ENCODE results near the gene PFDN1. TPM values are rescaled to one million over a fixed set of nuclear protein-coding genes. Genes with fewer than 3 reads are reported as not detected.

The PFDN1 gene
- total RNA-seq, 1 experiment from 2014 or later, result 240 TPM

DNA sequence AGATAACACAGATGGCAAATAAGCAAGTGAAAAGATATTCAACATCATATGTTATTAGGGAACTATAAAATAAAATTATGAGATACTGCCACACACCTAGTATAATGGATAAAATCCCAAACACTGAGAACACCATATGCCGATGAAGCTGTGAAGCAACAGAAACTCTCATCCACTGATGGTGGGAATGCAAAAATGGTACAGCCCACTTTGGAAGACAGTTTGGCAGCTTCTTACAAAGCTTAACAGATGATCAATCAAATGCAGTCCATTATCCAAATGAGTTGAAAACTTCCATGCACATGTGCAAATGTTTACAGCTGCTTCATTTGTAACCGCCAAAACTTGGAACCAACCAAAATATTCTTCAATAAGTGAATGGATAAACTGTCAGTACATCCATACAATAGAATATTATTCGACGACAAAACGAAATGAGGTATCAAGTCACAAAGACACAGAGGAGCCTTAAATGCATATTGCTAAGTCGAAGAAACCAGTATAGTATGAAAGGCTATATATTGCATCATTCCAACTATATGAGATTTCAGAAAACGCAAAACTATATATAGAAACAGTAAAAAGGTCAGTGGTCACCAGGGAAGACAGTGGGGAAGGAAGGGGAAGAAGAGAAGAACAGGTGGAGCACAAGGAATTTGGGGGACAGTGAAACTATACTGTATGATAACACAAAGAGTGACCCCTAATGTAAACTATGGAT lies 14.9 kb downstream of the PFDN1 start:
- Histone ChIP-seq H3K4me3 (no peak overlapping the region), H3K9me3 (no peaks in the 10 kb centered on the region), H3K27me3 (no peaks in the 10 kb centered on the region), H3K36me3 (no peaks in the 10 kb centered on the region; the same call in 1 of the 2 replicates)
- DNase-seq, result no peak

DNA sequence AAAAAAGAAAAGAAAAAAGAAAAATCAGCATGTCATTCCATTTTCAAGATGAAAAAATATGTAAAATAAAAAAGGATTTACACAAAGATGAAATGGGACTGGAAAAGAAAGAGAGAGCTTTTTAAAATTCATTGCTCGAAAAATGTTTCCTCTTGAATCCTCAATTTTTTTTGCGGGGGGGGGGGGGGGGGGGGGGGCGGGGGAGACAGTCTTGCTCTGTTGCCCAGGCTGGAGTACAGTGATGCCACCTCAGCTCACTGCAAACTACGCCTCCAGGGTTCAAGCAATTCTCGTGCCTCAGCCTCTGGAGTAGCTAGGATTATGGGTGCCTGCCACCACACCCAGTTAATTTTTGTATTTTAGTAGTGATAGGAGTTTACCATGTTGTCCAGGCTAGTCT lies 16.5 kb downstream of the PFDN1 start:
- H3K4me3 ChIP-seq, result no peak overlapping the region
- peaks cover 1% of the 10 kb centered on the region; the same call in 1 of the 2 replicates for H3K36me3 ChIP-seq
- no peak for DNase-seq
- no peaks in the 10 kb centered on the region for H3K9me3 ChIP-seq
- no peaks in the 10 kb centered on the region for H3K27me3 ChIP-seq

DNA sequence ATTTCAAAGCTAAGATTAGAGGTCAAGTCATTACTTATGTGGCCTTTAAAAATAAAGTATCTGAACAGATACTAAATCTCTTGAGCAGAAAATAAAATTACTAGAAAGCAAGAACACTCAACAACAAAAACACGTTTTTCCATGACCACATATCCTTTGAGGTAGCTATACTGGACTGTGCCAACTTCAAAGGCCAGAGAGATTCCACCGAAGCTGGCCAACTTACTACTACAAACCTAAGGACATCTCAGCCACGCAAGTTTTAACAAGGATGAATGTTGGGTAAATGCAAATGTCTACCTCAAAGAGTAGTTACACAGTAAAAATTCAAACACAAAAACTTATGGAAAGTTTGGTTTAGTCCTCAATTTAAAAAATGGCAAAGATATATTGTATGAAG lies 18.9 kb downstream of the PFDN1 start:
- Histone ChIP-seq H3K4me3 (no peak overlapping the region), H3K27me3 (no peaks in the 10 kb centered on the region), H3K9me3 (no peaks in the 10 kb centered on the region), H3K36me3 (peaks cover 15% of the 10 kb centered on the region)
- no peak for DNase-seq

DNA sequence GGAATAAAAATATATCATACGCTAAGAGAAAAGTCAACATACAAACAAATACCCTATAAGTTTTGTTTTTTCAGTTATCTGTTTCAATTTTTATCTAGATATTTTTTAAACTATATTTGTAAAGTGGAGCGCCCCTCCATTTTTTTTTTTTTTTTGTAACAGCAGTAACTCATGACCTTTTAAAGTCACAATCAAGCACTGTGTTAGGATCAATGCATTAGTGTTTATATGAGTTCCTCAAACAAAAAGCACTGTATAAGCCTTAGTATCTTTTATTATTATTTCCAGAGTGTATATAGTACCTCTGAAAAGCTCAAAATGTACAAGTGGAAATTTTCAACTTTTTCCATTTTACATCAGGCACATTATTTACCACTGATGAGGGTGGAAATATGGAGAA lies 20.6 kb downstream of the PFDN1 start:
- Histone ChIP-seq H3K4me3 (no peak overlapping the region), H3K9me3 (peaks cover 9% of the 10 kb centered on the region), H3K27me3 (no peaks in the 10 kb centered on the region), H3K36me3 (peaks cover 31% of the 10 kb centered on the region)
- DNase-seq, result no peak

DNA sequence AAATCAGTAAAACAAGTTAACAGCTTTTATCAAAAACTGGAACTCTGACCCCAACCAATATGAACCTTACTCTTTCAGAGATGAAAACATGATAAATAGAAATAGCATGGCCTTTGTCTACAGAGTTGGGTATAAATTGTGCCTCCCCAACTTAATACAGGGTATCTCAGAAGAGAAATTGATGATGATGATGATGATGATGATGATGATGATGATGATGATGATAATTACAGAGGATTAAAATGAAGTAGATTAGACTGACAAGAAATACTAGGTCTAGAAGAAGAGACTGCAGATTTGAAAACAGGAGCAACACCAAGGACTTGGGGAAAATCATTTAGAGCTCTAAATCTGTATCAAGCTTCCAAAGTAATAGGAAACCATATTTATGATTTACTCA lies 27.1 kb downstream of the PFDN1 start:
- Histone ChIP-seq H3K9me3 (peaks cover 9% of the 10 kb centered on the region), H3K27me3 (no peaks in the 10 kb centered on the region), H3K4me3 (no peak overlapping the region), H3K36me3 (peaks cover 45% of the 10 kb centered on the region)
- no peak for DNase-seq

DNA sequence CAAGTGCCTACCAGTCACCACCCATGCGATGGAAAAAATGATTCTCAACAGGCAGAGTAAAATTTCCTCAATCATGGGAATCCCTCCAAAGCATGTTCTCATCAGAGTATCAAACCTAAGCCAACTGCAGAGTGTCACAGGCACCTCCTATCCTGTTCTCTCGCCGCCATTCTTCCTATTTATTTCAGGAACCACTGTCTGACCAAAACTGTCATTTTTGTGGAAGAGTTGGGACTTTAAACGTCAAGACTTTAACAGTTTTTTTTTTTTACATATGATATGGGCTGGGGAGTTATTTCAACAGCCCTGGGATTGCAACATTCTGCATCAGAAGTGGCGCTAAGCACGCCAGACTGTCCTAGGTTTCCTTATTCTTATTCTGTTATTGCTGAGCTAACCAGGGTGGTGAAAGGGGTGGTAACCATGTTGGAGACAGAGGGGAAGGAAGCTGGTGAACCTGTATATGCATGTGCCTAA lies 29.5 kb downstream of the PFDN1 start:
- H3K36me3 ChIP-seq, result peaks cover 37% of the 10 kb centered on the region
- H3K27me3 ChIP-seq, result no peaks in the 10 kb centered on the region
- no peak overlapping the region for H3K4me3 ChIP-seq
- no peak for DNase-seq
- peaks cover 9% of the 10 kb centered on the region for H3K9me3 ChIP-seq

DNA sequence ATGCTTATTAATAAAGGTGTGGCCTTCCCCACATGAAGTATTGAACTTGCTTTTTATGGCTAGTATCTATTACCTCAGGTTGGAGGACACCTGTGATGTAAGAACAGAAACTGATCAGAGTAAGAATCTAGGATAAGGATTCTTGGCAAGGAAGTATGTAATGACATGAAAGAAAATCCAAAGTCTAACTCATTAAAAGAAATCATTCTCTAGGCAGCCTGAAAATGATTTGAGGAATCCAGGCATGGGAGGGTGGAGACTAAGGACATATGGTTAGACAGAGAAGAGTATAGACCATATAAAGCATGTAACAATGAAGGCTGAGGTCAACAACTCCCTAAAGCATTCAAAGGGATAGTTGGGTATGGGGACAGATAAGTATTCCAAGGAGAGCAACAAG lies 32.9 kb downstream of the PFDN1 start:
- no peak for DNase-seq
- peaks cover 14% of the 10 kb centered on the region for H3K36me3 ChIP-seq
- H3K4me3 ChIP-seq, result no peak overlapping the region
- no peaks in the 10 kb centered on the region for H3K27me3 ChIP-seq
- H3K9me3 ChIP-seq, result no peaks in the 10 kb centered on the region

DNA sequence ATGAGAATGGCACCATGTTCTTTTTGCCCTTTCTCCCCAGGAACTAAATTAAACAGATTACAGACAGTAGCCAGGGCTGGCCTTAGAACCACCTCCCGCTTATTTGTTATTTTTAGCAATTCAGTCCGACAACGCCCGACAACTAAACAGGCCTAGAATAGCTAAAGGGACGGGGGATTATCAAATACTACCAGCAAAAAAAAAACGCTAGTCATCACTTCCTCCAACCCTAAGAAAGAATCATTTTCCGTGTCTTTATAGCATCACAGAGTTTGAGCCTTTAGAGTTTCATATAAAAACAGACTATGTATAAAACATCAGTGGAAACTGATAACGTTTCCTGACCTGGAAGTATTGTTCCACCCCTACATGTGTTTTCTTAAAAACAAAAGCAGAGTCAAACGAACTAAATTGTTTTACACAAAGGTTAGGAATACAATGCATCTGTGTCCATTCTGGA lies 35.3 kb downstream of the PFDN1 start:
- Histone ChIP-seq H3K36me3 (peaks cover 12% of the 10 kb centered on the region), H3K9me3 (no peaks in the 10 kb centered on the region), H3K4me3 (no peak overlapping the region), H3K27me3 (no peaks in the 10 kb centered on the region)
- DNase-seq, result no peak

DNA sequence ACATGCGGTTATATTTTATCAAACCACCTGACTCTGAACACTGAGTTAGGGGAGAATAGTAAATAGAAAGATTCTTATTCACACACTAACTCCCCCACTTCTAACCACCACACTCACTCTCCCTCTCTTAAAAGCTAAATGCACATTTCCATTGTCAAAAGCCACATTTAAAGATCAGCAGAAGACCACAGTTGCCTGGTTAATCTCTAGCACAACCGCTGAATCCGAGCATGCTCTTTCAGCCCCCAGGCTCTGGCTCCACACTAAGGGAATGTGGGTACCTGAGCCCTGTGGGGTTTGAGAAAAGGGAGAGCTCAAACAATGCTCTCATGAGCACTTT lies 35.7 kb downstream of the PFDN1 start:
- H3K4me3 ChIP-seq, result no peak overlapping the region
- no peaks in the 10 kb centered on the region for H3K27me3 ChIP-seq
- H3K36me3 ChIP-seq, result peaks cover 11% of the 10 kb centered on the region
- no peaks in the 10 kb centered on the region for H3K9me3 ChIP-seq
- DNase-seq, result no peak

DNA sequence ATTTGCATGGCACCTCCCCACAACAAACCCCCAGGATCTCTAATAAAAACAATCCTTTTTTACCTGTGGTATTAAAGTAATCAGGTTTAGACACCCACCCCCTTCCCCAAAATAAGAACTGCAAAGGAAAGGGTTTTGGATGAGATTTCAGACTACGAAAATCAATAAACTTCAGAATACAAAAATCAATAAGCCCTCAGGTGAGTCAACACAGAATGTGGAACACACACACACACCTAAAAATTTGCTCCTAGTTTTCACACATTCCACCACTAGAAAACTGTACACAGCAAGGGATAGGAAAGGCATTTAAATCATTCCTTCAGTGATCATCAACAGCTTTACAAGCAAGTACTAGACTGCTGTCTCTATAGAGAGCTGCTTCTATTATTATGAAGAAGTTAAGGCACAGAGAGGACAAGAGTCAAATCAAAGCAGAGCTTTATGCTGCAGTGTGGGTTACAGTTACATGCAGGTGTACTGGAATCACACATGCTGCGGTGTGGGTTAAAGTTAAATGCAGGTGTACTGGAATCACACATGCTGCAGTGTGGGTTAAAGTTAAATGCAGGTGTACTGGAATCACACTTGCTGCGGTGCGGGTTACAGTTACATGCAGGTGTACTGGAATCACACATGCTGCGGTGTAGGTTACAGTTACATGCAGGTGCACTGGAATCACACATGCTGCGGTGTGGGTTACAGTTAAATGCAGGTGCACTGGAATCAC lies 36.3 kb downstream of the PFDN1 start:
- no peaks in the 10 kb centered on the region for H3K27me3 ChIP-seq
- DNase-seq, result no peak
- H3K36me3 ChIP-seq, result peaks cover 11% of the 10 kb centered on the region
- no peaks in the 10 kb centered on the region for H3K9me3 ChIP-seq
- H3K4me3 ChIP-seq, result no peak overlapping the region

DNA sequence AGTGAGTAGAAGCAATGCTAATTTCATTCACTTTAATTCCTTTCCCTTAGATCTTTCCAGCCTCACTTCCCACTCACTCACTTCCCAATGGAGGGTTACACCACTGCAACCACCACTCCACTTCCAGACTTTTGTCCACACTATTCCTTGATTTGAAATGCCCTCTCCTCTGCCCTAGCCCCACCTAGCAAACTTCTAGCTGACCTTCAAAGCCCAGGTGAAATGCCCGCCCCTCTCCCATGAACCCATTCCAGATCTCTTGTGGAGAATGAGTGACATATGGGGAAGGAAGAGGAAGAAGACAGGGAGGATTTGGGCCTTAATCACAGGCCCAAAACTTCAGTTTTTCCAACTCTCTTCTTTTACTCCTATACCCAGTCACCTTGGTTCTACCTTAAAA lies 37.1 kb downstream of the PFDN1 start:
- no peaks in the 10 kb centered on the region for H3K9me3 ChIP-seq
- H3K36me3 ChIP-seq, result peaks cover 11% of the 10 kb centered on the region
- no peak for DNase-seq
- no peaks in the 10 kb centered on the region for H3K27me3 ChIP-seq
- no peak overlapping the region for H3K4me3 ChIP-seq

DNA sequence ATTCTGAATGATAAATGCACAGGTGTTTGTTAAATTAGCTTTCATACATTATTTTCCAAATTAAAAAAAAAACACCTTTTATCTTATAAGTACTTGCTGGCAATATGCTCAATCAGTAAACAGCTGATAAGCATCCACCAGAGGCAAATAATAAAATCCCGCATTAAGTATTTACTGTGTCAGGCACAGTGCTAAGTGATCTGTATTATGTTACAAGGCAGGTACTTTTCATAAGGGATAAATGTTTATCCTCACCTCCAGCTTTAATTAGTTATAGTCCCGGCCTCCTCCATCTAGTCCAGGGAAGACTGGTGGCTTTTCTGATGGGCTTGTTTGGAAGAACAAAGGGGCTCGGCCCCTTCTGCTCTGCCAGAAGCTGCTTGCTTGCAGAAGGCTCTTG lies 40.1 kb downstream of the PFDN1 start:
- H3K27me3 ChIP-seq, result no peaks in the 10 kb centered on the region
- H3K9me3 ChIP-seq, result no peaks in the 10 kb centered on the region
- H3K36me3 ChIP-seq, result peaks cover 17% of the 10 kb centered on the region
- DNase-seq, result no peak
- H3K4me3 ChIP-seq, result no peak overlapping the region

DNA sequence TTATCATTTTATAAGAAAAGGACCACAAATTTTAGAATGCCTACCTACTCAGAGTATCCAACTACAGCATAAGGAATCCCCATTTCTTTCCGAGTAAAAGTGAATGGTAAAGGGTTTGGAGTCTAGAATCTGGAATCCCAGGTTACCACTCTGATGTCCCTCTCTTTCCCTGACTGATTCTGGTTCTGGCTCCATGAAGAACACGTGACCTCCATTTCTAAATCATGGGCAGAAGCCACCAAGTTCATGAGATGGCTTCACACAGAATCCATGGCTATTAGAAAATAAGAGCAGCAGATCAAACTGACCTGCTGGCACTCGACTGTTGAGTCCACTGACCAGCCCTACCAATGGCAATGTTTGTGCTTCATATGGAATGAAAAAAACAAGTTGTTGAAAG lies 40.7 kb downstream of the PFDN1 start:
- no peaks in the 10 kb centered on the region for H3K27me3 ChIP-seq
- H3K9me3 ChIP-seq, result no peaks in the 10 kb centered on the region
- H3K36me3 ChIP-seq, result peaks cover 16% of the 10 kb centered on the region
- no peak overlapping the region for H3K4me3 ChIP-seq
- DNase-seq, result no peak

DNA sequence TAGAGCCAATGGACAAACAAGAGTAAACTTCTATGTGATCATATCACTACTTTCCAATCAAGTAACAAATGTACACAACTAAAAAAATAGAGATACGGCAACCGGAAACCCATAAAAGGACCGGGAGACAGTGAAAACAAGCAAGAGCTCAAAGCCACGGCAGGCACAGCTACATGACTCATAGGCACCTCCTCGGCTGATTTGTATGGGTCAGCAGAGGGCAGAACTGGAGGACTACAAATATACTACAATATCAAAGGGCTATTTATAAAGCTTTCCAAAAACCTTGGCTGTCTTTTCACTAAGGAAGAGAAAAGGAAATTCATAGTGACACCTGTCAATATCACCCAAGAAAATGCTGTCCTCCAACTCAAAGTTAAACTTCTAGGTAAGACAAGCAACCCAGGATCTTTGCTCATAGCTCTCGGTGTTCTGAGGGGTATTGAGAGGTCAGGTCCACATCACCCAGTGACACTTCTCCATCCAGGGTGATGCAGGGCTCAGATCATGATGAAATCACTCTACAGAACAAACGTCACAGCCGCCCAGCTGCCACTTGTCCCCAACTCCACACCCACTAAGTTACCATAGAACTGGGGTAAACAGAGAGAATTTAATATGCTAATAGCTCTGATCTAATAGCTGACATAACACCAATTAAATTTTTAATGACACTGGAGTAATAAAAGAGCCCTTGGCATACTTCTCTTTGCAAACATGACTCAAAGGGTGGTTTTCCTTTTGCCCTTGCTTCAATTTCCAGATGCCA lies 41.3 kb downstream of the PFDN1 start:
- H3K4me3 ChIP-seq, result no peak overlapping the region
- no peaks in the 10 kb centered on the region for H3K9me3 ChIP-seq
- peaks cover 16% of the 10 kb centered on the region for H3K36me3 ChIP-seq
- H3K27me3 ChIP-seq, result no peaks in the 10 kb centered on the region
- DNase-seq, result peak; percentile 91

DNA sequence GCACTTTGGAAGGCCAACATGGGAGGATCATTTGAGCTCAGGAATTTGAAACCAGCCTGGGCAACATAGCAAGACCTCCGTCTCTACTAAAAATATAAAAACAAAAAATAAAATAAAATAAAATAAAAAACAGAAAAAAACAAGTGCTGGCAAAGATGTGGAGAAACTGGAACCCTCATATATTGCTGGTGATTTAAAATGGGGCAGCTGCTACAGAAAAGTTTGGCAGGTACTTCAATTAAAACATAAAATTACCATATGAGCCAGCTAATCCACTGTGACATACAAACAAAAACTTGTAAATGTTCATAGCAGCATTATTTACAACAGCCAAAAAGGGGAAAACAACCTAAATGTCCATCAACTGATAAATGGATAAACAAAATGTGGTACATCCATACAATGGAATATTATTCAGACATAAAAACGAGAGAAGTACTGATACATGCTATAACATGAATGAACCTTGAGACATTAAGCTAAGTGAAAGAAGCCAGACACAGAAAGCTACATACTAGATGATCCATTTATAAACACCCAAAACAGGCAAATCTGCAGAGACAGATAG lies 42.7 kb downstream of the PFDN1 start:
- Histone ChIP-seq H3K9me3 (no peaks in the 10 kb centered on the region), H3K27me3 (no peaks in the 10 kb centered on the region), H3K36me3 (peaks cover 19% of the 10 kb centered on the region), H3K4me3 (no peak overlapping the region)
- no peak for DNase-seq

DNA sequence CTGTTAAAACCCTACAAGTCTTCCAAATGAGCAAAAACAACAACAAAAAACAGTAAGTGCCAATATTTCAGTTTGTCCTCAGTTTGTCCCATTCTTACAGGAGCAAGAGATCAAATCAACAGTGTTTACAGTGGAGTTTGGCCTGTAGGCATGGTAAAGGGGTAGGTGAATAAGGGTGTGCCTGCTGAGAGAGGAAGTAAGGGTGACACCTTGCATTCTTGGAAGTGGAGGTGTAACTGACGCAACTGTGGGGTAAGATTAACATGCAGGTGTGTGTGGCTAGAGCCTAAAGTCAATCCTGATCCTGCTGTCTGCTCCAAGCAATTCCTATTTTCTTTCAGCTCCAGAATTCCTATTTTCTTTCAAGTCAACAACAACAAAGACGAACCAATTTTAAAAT lies 43.4 kb downstream of the PFDN1 start:
- Histone ChIP-seq H3K36me3 (peaks cover 19% of the 10 kb centered on the region), H3K4me3 (no peak overlapping the region), H3K27me3 (no peaks in the 10 kb centered on the region), H3K9me3 (no peaks in the 10 kb centered on the region)
- no peak for DNase-seq

DNA sequence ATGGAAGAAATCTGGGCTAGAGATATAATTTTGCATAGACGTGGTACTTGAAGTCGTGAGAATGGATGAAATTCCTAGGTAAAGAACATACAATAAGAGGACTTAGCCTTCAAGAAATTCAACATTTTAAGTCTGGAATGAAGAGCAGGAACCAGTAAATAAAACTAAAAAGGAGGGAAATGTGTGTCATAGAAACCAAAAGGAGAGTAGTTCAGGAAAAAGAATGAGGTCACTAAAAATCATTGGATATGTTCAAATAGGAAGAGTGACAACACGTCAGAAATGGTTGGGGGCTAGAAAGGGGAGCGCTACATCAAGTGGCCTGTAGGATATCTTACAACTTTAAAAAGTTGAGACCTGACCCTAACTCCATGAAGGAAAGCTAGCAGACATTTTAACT lies 44.0 kb downstream of the PFDN1 start:
- no peaks in the 10 kb centered on the region for H3K9me3 ChIP-seq
- DNase-seq, result no peak
- no peaks in the 10 kb centered on the region for H3K27me3 ChIP-seq
- peaks cover 19% of the 10 kb centered on the region for H3K36me3 ChIP-seq
- H3K4me3 ChIP-seq, result no peak overlapping the region

Data from MG63 (cell line).